WTC11 (cell line): ENCODE measurements around the gene POLR2C. TPM values are rescaled to one million over a fixed set of nuclear protein-coding genes. Genes with fewer than 3 reads are reported as not detected.
"Not testable (repeated sequence)": the region's sequence is repeated elsewhere in the genome, so short reads cannot be mapped to it uniquely, and the experiment has no call there.

Experiments used
- ATAC-seq: fragments of 200-7000 bp; cut with Tn5 transposase; 2 replicates; pipeline ENCODE4 v1.10.0; 2021; ENCODE audit warnings: mild to moderate bottlenecking, moderate library complexity
- CTCF ChIA-PET: fragments of 300-600 bp; sonication (Branson Sonifier 250); formaldehyde crosslinking; loops from one replicate; lab custom pipeline; 2021; ENCODE audit warnings: antibody characterized with exemption; lab: Charles Lee
- POLR2A ChIA-PET: fragments of 350-600 bp; sonication (Branson Sonifier 250); formaldehyde crosslinking; loops from one replicate; lab custom pipeline; 2021; ENCODE audit warnings: antibody characterized with exemption; lab: Charles Lee
- DNase-seq: peaks from one replicate; pipeline ENCODE4 v3.0.0; 2021; ENCODE audit warnings: low spot score
- H3K27ac Mint-ChIP-seq: 2 replicates; pipeline ENCODE4 v1.8.0; 2021; ENCODE audit warnings: mixed read lengths
- H3K27me3 Mint-ChIP-seq: 2 replicates; pipeline ENCODE4 v1.8.0; 2021; ENCODE audit warnings: low read depth, mild to moderate bottlenecking, moderate library complexity, mixed read lengths
- H3K36me3 Mint-ChIP-seq: 2 replicates; pipeline ENCODE4 v1.8.0; 2021; ENCODE audit warnings: mixed read lengths
- H3K4me1 Mint-ChIP-seq: 2 replicates; pipeline ENCODE4 v1.8.0; 2022; ENCODE audit warnings: mixed read lengths
- H3K4me3 Mint-ChIP-seq: 2 replicates; pipeline ENCODE4 v1.8.0; 2021; ENCODE audit warnings: mild to moderate bottlenecking, moderate library complexity, mixed read lengths
- H3K9me3 Mint-ChIP-seq: 2 replicates; pipeline ENCODE4 v1.8.0; 2021; ENCODE audit warnings: mixed read lengths
- CBFB ChIP-seq: sonication (generic); formaldehyde crosslinking; IDR thresholded peaks from 2 replicates; pipeline ENCODE4 v1.8.1; 2022; ENCODE audit warnings: mild to moderate bottlenecking, low read depth, missing genetic modification reagents
- FOXK1 ChIP-seq: sonication (generic); formaldehyde crosslinking; IDR thresholded peaks from 2 replicates; pipeline ENCODE4 v1.8.0; 2022; ENCODE audit warnings: mild to moderate bottlenecking, moderate library complexity, missing genetic modification reagents
- GABPB1 ChIP-seq: sonication (generic); formaldehyde crosslinking; IDR thresholded peaks from 2 replicates; pipeline ENCODE4 v1.8.1; 2023; ENCODE audit warnings: mild to moderate bottlenecking, missing genetic modification reagents
- GTF2I ChIP-seq: fragments of 250-450 bp; sonication (Bioruptor Pico); conservative IDR thresholded peaks from 2 replicates; pipeline ENCODE4 v1.4.0; 2021; ENCODE audit warnings: mild to moderate bottlenecking
- NR1H2 ChIP-seq: sonication (generic); formaldehyde crosslinking; IDR thresholded peaks from 2 replicates; pipeline ENCODE4 v1.9.0; 2021; ENCODE audit warnings: mild to moderate bottlenecking, moderate library complexity, missing genetic modification reagents
- OVOL2 ChIP-seq: fragments of 250-450 bp; sonication (Bioruptor Pico); IDR thresholded peaks from 2 replicates; pipeline ENCODE4 v1.9.0; 2021; ENCODE audit warnings: mild to moderate bottlenecking, borderline replicate concordance
- SMAD4 ChIP-seq: sonication (generic); formaldehyde crosslinking; IDR thresholded peaks from 2 replicates; pipeline ENCODE4 v1.8.0; 2022; ENCODE audit warnings: mild to moderate bottlenecking, missing genetic modification reagents
- TCF7 ChIP-seq: sonication (generic); formaldehyde crosslinking; IDR thresholded peaks from 2 replicates; pipeline ENCODE4 v1.8.0; 2022; ENCODE audit warnings: mild to moderate bottlenecking, low read depth, missing genetic modification reagents, moderate library complexity
- ZNF219 ChIP-seq: sonication (generic); formaldehyde crosslinking; IDR thresholded peaks from 2 replicates; pipeline ENCODE4 v1.8.0; 2023; ENCODE audit warnings: missing genetic modification reagents, mild to moderate bottlenecking, borderline replicate concordance
- total RNA-seq: library from RNA; stranded (reverse); gene quantifications from 3 replicates; pipeline ENCODE4 v1.2.3, GENCODE V29; 2021
- TF ChIP-seq, protein P1 (sequence below): sonication (generic); formaldehyde crosslinking; IDR thresholded peaks from 2 replicates; pipeline ENCODE4 v1.8.1; 2023; ENCODE audit warnings: mild to moderate bottlenecking, moderate library complexity, missing genetic modification reagents
- TF ChIP-seq, protein P2 (sequence below): sonication (generic); formaldehyde crosslinking; conservative IDR thresholded peaks from 2 replicates; pipeline ENCODE4 v1.8.1; 2023; ENCODE audit warnings: mild to moderate bottlenecking, low read depth, missing genetic modification reagents, moderate library complexity
- TF ChIP-seq, protein P3 (sequence below): sonication (generic); formaldehyde crosslinking; IDR thresholded peaks from 2 replicates; pipeline ENCODE4 v1.8.0; 2022; ENCODE audit warnings: mild to moderate bottlenecking, missing genetic modification reagents
- TF ChIP-seq, protein P4 (sequence below): fragments of 250-450 bp; sonication (Bioruptor Pico); IDR thresholded peaks from 2 replicates; pipeline ENCODE4 v1.9.0; 2021; ENCODE audit warnings: mild to moderate bottlenecking
- TF ChIP-seq, protein P5 (sequence below): fragments of 200-600 bp; IDR thresholded peaks from 2 replicates; pipeline ENCODE4 v1.8.0; 2022; ENCODE audit warnings: antibody characterized with exemption
- TF ChIP-seq, protein P6 (sequence below): sonication (generic); formaldehyde crosslinking; conservative IDR thresholded peaks from 2 replicates; pipeline ENCODE4 v1.8.1; 2022; ENCODE audit warnings: mild to moderate bottlenecking, missing genetic modification reagents
- TF ChIP-seq, protein P7 (sequence below): fragments of 250-450 bp; sonication (Bioruptor Pico); conservative IDR thresholded peaks from 2 replicates; pipeline ENCODE4 v1.9.0; 2021; ENCODE audit warnings: mild to moderate bottlenecking

POLR2C gene
- total RNA-seq, 1 experiment from 2014 or later = 75.4 TPM

DNA sequence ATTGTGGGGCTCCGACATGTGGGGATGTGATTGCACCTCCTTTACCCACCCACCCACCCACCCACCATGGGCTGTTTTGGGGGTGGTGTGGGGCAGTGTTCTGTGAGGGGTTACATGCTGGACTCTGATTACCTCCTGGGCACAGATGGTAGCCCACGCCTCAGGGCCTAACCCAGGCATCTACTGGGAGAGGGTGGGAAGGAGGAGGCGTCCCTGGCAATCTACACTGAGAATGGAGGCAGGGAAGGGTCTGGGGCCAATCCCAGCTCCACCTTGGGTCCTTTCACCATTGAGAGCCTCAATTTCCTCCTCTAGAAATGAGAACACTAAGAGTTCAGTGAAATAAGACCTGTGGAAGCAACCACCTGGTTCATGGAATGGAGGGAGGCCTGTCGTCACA lies 35.6 kb downstream of the POLR2C start:
- TF ChIP-seq, protein P1, sequence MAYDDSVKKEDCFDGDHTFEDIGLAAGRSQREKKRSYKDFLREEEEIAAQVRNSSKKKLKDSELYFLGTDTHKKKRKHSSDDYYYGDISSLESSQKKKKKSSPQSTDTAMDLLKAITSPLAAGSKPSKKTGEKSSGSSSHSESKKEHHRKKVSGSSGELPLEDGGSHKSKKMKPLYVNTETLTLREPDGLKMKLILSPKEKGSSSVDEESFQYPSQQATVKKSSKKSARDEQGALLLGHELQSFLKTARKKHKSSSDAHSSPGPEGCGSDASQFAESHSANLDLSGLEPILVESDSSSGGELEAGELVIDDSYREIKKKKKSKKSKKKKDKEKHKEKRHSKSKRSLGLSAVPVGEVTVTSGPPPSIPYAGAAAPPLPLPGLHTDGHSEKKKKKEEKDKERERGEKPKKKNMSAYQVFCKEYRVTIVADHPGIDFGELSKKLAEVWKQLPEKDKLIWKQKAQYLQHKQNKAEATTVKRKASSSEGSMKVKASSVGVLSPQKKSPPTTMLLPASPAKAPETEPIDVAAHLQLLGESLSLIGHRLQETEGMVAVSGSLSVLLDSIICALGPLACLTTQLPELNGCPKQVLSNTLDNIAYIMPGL (CRISPR knock-in tag) = no peak
- TF ChIP-seq, protein P2, sequence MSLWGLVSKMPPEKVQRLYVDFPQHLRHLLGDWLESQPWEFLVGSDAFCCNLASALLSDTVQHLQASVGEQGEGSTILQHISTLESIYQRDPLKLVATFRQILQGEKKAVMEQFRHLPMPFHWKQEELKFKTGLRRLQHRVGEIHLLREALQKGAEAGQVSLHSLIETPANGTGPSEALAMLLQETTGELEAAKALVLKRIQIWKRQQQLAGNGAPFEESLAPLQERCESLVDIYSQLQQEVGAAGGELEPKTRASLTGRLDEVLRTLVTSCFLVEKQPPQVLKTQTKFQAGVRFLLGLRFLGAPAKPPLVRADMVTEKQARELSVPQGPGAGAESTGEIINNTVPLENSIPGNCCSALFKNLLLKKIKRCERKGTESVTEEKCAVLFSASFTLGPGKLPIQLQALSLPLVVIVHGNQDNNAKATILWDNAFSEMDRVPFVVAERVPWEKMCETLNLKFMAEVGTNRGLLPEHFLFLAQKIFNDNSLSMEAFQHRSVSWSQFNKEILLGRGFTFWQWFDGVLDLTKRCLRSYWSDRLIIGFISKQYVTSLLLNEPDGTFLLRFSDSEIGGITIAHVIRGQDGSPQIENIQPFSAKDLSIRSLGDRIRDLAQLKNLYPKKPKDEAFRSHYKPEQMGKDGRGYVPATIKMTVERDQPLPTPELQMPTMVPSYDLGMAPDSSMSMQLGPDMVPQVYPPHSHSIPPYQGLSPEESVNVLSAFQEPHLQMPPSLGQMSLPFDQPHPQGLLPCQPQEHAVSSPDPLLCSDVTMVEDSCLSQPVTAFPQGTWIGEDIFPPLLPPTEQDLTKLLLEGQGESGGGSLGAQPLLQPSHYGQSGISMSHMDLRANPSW = no peak
- CTCF ChIA-PET = no interaction called here
- Mint-ChIP-seq H3K27ac (no peak overlapping the region), H3K9me3 (no peaks in the 10 kb centered on the region), H3K27me3 (peaks cover 4% of the 10 kb centered on the region; the same call in 1 of the 2 replicates), H3K4me1 (0 out of 2 replicates have a peak, but pooled peaks cover 2% of the 10 kb centered on the region), H3K36me3 (no peaks in the 10 kb centered on the region), H3K4me3 (no peak overlapping the region)
- POLR2A ChIA-PET = no interaction called here
- DNase-seq (no peak), ATAC-seq (no peak)

DNA sequence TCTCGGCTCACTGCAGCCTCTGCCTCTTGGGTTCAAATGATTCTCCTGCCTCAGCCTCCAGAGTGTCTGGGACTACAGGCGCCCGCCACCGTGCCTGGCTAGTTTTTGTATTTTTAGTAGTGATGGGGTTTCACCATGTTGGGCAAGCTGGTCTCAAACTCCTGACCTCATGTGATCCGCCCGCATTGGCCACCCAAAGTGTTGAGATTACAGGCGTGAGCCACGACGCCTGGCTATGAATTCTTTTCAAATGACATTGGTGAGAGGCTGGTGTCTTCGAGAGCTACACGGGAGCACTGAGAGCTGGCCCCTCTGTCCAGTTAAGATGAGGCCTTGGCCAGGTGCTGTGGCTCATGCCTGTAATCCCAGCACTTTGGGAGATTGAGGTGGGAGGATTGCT lies 37.5 kb downstream of the POLR2C start:
- POLR2A ChIA-PET = interaction anchor here (0.5 to 0.7 kb wide), 2 partner anchors 12 to 24 kb away, joined by 4 to 7 read pairs; no protein-coding TSS in a partner anchor
- H3K36me3 Mint-ChIP-seq, ATAC-seq, H3K9me3 Mint-ChIP-seq, H3K4me3 Mint-ChIP-seq, DNase-seq, H3K27ac Mint-ChIP-seq, H3K4me1 Mint-ChIP-seq, H3K27me3 Mint-ChIP-seq: not testable (repeated sequence)
- CTCF ChIA-PET = interaction anchor here (0.7 kb wide), 1 partner anchor 199 kb away, joined by 5 read pairs; no protein-coding TSS in a partner anchor

DNA sequence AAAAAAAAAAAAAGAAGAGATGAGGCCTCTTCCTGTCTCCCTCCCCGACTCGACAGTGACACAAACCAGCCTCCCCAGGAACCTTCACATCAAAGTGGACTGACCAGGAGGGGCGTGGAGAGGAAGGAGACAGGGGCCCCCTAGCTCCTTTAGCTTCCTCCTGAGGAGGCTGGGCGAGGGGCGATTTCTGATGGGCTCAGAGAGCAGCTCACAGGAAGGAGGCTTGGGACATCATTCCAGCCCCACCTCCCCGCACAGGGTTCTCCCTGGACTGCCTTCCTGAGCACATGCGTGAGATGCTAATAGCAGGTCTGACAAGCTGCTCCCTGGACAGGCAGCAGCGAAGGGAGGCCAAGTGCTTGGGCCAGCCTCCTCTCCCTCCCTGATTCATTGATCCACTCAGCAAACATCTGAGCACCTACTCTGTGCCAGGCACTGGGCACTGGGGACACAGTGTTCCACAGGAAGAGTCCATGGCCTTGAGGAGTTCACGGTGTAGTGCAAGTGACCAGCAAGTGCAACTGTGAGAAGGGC lies 38.2 kb downstream of the POLR2C start:
- ATAC-seq = no peak; the same call in 1 of the 2 replicates
- DNase-seq = no peak
- Mint-ChIP-seq H3K4me3 (no peak overlapping the region), H3K9me3 (no peaks in the 10 kb centered on the region), H3K4me1 (peaks cover 7% of the 10 kb centered on the region; the same call in 1 of the 2 replicates), H3K27ac (no peak overlapping the region), H3K27me3 (no peaks in the 10 kb centered on the region), H3K36me3 (no peaks in the 10 kb centered on the region)
- ChIA-PET POLR2A (interaction anchor here (0.5 to 0.7 kb wide), 2 partner anchors 11 to 23 kb away, joined by 4 to 7 read pairs; no protein-coding TSS in a partner anchor), CTCF (interaction anchor here (0.6 to 0.7 kb wide), 2 partner anchors 122 to 200 kb away, joined by 4 to 5 read pairs; no protein-coding TSS in a partner anchor)
- no peak for TF ChIP-seq NR1H2 (CRISPR knock-in tag)
- TF ChIP-seq SMAD4 = no peak
- no peak for TF ChIP-seq OVOL2
- no peak for TF ChIP-seq GABPB1 (CRISPR knock-in tag)
- TF ChIP-seq, protein P3, sequence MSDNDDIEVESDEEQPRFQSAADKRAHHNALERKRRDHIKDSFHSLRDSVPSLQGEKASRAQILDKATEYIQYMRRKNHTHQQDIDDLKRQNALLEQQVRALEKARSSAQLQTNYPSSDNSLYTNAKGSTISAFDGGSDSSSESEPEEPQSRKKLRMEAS (CRISPR knock-in tag) = no peak
- TF ChIP-seq, protein P4, sequence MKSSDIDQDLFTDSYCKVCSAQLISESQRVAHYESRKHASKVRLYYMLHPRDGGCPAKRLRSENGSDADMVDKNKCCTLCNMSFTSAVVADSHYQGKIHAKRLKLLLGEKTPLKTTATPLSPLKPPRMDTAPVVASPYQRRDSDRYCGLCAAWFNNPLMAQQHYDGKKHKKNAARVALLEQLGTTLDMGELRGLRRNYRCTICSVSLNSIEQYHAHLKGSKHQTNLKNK (CRISPR knock-in tag) = no peak
- TF ChIP-seq, protein P1 (CRISPR knock-in tag) = no peak
- TF ChIP-seq TCF7 (CRISPR knock-in tag) = no peak
- no peak for TF ChIP-seq GTF2I (CRISPR knock-in tag)

DNA sequence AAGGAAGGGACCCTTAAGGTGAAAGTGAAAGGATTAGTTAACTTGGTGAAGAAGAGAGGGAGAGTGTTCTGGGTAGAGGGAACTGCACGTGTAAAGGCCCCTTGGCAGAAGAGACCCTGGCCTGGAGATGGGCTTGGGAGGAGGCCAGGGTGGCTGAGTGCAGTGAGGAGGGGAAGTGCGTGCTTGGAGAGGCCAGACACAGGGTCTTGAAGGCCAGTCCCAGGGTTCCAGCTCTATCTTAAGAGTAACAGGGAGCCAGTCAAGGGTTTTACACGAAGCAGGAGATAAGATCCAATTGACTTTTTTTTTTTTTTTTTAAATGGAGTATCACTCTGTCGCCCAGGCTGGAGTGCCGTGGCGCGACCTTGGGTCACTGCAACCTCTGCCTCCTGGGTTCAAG lies 39.0 kb downstream of the POLR2C start:
- ChIA-PET POLR2A (no interaction called here), CTCF (interaction anchor here (0.7 kb wide), 1 partner anchor 362 kb away, joined by 3 read pairs; no protein-coding TSS in a partner anchor)
- H3K27me3 Mint-ChIP-seq = no peaks in the 10 kb centered on the region
- no peak for TF ChIP-seq CBFB
- TF ChIP-seq ZNF219 (CRISPR knock-in tag) = no peak
- TF ChIP-seq, protein P5, sequence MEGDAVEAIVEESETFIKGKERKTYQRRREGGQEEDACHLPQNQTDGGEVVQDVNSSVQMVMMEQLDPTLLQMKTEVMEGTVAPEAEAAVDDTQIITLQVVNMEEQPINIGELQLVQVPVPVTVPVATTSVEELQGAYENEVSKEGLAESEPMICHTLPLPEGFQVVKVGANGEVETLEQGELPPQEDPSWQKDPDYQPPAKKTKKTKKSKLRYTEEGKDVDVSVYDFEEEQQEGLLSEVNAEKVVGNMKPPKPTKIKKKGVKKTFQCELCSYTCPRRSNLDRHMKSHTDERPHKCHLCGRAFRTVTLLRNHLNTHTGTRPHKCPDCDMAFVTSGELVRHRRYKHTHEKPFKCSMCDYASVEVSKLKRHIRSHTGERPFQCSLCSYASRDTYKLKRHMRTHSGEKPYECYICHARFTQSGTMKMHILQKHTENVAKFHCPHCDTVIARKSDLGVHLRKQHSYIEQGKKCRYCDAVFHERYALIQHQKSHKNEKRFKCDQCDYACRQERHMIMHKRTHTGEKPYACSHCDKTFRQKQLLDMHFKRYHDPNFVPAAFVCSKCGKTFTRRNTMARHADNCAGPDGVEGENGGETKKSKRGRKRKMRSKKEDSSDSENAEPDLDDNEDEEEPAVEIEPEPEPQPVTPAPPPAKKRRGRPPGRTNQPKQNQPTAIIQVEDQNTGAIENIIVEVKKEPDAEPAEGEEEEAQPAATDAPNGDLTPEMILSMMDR = no peak
- TF ChIP-seq, protein P6, sequence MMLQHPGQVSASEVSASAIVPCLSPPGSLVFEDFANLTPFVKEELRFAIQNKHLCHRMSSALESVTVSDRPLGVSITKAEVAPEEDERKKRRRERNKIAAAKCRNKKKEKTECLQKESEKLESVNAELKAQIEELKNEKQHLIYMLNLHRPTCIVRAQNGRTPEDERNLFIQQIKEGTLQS (CRISPR knock-in tag) = no peak
- TF ChIP-seq FOXK1 (CRISPR knock-in tag) = no peak
- TF ChIP-seq, protein P7, sequence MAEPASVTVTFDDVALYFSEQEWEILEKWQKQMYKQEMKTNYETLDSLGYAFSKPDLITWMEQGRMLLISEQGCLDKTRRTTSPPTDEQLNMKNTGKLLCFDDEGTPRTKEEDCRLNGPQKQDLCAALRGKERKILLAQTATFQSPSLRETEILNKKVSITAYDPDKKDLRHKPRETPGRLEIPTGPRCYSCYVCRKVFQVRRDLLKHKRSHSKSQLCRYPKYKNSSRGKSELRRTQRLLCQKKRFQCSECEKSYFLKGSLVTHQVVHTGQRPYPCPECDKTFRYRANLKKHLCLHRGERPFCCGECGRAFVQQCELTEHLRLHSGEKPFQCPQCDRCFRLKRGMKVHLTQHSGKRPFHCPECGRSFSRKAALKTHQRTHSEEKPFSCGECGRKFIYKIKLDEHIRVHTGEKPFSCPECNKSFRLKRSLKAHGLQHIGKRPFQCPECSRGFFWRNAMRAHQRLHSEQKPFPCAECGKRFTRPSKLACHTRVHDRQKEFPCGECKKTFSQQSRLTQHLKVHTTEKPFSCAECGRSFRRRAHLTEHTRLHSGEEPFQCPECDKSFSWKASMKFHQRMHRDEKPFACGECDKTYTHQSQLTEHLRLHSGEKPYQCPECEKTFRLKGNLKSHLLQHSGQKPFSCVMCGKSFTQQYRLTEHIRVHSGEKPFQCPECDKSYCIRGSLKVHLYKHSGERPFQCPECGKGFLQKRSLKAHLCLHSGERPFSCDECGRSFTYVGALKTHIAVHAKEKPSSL (CRISPR knock-in tag) = no peak

More for the DNA sequence above, 39.0 kb downstream of the POLR2C start:
- ATAC-seq (no peak), DNase-seq (no peak)
- Mint-ChIP-seq H3K4me3 (no peak overlapping the region), H3K9me3 (no peaks in the 10 kb centered on the region), H3K4me1 (peaks cover 7% of the 10 kb centered on the region; the same call in 1 of the 2 replicates), H3K36me3 (no peaks in the 10 kb centered on the region), H3K27ac (no peak overlapping the region)
